ENCODE measurements around the gene COG2.
"Not testable (repeated sequence)": the region's sequence is repeated elsewhere in the genome, so short reads cannot be mapped to it uniquely, and the experiment has no call there.

COG2 gene

DNA sequence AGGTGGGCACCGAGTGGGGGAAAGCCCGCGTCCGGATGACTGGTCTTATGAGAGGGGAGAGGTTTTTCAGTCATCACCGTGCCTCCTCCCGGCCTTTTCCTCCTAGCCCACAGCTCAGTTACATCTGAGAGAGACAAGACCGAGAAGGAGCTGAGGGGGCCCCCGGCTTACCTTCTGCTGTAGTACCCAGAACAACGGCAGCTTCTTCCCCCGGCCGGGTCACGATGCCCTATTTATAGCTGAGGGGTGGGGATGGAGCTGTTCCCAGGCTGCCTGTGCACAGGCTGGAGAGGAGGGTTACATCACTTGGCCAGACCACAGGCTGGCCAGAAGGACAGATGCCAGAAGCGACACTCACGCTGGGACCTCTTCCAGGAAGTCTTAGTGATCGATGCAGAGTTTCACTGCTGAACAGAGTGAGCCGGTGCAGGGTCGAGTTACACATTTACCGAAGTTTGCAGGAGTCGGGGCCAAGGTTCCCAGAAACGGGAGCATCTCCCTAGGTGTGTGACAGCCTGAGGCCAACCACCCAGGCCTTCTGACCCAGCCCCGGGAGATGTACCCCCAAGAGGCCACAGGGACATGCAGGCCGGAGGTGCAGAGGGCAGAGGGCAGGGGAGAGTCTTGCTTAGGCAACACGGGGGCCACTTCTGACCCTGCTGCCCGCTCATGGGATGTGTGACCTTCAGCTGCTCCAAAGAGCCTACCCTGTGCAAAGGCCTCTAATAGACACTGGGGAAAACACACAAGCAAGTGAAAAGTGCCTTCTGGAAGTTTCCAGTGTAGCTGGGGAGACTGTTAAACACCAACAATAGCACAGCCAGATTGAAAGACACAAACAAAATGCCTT is 71.9 kb downstream of the COG2 start, which contains the start of gene AGT:
AGT (minus strand) TSS at position 208 of the 850 bp plus-strand sequence. CDS start 3,299 bp downstream, outside the sequence.
- DNase-seq (ENCODE audit: low read depth) = no peak

DNA sequence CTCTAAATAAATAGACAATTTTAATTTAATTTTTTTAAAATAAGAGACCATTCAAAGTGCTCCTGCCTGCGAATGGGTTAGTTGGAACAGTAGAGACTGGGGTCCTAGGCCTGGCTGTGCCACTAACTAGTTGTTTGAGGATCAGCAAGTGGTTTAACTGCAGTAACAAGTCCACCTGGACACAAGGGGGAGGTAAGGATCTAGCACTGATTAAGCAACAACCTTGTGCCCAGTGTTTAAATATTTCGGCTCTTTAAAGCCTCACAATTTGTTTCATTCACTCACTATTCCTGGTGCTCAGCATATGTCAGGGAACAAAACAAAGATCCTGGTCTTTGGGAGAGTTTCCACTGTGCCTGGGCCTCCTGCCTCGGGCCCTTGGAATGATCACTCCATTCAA is 73.2 kb downstream of the COG2 start:
- no peak for DNase-seq (ENCODE audit: low read depth)

DNA sequence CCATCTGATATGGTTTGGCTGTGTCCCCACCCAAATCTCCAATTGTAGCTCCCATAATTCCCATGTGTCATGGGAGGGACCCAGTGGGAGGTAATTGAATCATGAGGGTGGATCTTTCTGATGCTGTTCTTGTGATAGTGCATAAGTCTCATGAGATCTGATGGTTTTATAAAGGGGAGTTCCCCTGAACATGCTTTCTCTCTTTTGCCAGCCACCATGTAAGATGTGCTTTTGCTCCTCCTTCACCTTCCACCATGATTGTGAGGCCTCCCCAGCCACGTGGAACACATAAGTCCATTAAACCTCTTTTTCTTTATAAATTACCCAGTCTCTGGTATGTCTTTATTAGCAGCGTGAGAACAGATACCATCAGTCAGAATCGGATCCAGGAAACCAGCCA is 74.2 kb downstream of the COG2 start:
- DNase-seq (ENCODE audit: low read depth) = not testable (repeated sequence)

DNA sequence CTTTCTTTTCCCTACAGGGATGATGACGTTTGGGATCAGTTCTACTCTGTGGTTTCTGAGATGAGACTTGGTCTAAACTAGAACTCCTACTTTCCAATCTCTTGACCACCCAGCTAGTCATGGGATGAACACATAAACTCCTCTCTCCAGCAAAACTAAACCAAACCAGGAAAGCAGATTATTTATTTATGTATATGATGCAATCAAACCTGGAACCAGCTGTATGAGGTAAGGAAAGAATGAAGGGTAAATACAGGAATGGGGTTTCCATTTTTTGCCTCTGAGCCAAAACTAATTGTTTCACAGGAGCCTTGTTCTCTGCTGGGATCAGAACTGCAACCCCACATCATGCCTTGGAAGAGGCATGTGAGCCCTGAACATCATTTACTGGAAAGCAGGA is 75.0 kb downstream of the COG2 start:
- no peak for DNase-seq (ENCODE audit: low read depth)

DNA sequence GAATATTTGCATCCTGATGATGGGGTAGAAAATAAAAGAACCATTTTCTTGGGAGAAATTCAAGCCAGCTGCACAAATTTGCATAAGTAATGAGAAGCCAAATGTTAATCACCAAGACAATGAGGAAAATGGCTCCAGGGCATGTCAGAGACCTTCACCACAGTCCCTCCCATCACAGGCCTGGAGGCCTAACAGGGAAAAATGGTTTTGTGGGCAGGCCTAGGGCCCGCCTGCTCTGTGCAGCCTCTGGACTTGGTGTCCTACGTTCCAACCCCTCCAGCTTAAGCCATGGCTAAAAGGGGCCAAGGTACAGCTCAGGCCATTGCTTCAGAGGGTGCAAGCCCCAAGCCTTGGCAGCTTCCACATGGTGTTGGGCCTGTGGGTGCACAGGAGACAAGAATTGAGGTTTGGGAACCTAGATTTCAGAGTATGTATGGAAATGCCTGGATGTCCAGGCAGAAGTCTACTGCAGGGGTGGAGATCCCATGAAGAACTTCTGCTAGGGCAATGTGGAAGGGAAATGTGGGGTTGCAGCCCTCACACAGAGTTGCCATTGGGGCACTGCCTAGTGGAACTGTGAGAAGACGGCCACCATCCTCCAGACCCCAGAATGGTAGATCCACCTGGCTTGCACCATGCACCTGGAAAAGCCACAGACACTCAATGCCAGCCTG is 79.7 kb downstream of the COG2 start:
- not testable (repeated sequence) for DNase-seq (ENCODE audit: low read depth)

DNA sequence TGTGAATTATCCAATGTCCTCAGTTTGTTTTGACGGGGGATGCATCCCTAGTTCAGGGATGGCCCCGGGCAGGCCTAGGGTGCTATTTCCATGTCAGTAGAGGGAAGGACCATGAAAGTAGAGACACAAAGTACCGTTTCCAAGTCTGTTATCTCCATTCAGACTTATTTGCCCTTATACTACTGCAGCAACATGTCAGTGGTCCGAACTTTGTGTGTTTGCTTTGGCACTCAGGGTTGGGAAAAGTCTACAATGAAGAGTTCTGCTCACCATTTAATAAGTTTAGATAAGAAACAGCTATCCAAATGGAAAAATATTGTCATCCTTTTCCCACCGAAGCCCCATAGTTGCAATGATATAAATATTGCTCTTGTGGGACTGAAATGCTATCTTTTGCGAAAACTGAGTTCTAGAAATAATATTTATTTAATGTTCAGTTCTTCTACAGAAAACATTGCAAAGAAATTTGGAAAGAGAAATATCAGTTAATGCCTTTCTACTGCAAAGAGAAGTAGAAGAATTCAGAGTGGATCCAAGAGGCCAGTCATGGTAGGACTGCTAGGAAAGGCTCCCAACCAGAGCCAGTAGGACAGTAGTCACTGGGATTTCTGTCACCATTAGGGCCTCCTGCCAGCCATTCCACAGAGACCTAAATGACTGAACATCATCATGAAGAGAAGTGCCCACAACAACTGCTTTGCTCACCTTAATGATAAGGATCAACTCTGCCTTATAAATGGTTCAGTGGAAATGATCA is 83.2 kb downstream of the COG2 start:
- no peak for DNase-seq (ENCODE audit: low read depth)

DNA sequence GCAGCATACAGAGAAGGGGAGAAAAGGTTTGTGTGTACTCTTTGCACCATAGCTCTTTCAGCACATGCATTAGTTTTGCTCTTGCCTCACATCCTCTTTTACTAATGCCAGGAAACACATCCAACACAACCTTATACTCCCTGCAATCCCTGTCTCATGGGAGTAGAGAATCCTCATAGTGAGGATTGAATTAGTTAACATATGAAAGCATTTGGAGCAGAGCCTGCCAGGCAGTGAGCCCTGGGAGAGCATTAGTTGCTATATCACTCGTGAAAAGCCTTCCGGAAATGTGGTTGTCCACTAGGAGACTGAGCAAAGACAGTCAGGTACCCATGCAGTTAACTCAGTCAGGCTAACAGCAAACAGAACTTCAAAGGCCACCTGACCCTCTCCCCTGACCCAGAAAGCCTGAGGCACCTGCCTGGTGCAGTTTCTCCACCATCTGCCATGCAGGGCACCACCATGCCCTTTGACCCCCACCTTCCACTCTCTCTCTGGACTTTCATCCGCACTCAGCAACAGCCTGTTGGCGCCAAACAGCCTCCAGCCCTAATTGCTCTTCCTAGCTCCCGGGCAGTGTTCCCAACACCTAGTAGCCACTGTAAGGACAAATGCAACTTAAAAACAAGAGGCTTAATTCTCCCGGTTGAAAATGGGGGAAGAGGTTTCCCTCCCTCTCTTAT is 86.6 kb downstream of the COG2 start:
- no peak for DNase-seq (ENCODE audit: low read depth)

DNA sequence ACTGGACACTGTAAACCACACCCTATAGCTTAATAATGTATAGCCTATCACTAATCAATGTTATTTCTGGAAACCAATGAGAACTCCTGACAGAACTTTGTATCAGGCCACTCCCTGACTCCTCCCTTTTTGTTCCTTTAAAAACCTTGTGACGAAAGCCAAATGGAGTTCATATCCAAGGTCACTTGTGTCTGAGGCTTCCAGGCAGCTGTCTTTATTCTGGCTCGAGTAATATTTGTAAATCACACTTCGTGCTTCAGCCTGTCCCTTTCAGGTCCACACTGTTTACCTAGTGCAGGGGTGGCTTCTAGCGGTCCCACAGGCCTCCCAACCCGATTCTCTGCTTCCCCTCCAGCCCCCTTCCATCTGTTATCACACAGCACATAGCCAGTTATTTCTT is 88.7 kb downstream of the COG2 start:
- DNase-seq (ENCODE audit: low read depth) = no peak

DNA sequence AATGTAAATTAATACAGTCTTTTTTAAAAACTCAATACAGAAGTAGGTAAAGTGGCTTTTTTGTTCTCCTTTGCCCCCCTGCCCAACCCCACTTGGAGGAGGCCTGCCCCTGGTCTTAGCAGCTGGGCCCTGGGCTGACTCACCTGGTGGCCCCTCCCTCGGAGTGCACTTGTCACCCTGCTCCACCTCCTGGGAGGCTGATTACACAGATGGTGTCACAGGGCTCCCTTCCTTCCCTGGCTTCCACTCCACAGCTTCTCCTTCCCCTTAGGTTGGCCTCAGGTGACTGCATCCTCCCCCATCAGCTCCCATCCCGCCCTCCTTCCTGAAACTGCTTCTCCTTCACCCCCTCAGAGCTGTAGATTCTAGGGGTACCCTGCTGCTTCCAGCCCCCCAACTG is 93.2 kb downstream of the COG2 start:
- no peak for DNase-seq (ENCODE audit: low read depth)

DNA sequence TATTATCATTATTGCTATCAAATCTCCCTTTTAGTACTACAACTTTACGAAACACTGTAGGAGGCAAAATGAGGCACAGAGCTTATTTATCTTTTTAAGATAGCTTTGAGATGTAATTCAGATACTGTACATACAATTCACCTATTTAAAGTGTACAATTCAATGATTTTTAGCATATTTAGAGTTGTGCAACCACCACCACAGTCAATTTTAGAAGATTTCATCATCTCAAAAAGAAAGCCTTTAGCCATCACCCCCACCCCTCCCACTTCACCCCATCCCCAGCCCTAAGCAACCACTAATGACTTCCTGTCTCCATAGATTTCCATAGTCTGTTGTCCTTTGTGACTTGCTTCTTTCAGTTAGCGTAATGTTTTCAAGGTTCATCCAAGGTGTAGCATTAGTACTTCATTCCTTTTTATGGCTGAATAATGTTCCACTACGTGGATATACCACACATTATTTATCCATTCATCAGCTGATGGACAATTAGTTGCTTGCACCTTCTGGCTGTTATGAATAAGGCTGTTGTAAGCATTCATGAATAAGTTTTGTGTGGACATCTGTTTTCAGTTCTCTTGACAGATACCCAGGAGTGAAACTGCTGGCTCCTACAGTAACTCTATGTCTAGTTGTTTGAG is 95.5 kb downstream of the COG2 start:
- no peak for DNase-seq (ENCODE audit: low read depth)

DNA sequence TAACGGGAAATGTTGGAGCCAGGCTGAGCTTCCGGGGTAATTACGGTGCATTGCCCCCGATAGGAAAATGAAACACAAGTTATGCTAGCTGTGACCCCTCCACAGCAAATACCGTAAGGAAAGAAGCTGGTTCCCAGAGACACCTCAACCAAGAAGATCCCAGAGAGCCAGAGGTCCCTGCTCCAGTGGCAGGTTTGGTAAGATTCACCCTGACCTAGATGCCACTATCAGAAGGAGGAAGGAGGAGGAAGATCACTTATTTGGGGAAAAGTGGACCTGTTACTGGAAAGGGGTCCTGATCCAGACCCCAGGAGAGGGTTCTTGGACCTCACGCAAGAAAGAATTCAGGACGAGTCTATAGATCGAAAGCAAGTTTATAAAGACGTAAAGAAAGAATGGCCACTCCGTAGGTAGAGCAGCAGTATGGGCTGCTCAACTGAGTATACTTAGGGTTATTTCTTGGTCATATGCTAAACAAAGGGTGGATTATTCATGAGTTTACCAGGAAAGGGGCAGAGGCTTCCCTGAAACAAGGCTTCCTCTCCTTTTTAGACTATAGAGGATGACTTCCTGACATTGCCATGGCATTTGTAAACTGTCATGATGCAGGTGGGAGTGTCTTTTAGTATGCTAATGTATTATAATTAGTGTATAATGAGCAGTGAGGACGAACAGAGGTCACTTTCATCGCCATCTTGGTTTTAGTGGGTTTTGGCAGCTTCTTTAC is 97.4 kb downstream of the COG2 start:
- DNase-seq (ENCODE audit: low read depth) = no peak

Measured in T follicular helper cell (primary cell).